Activated CD8-positive, alpha-beta memory T cell treated with anti-CD3 and anti-CD28 coated beads, Interleukin-2, amount 10 ng/mL, durations not matched to agents 7 days and 5 days (primary cell): ENCODE data around the gene TCP11. TPM values are rescaled to one million over a fixed set of nuclear protein-coding genes. Genes with fewer than 3 reads are reported as not detected.
"Not testable (repeated sequence)": the region's sequence is repeated elsewhere in the genome, so short reads cannot be mapped to it uniquely, and the experiment has no call there.

Experiments used
- ATAC-seq: fragments of 150-1000 bp; cut with Tn5 transposase; one replicate; pipeline ENCODE4 v1.10.0; 2021; ENCODE audit warnings: moderate library complexity
- CTCF ChIA-PET: fragments of 350-600 bp; sonication (Branson Sonifier 250); formaldehyde crosslinking; loops from one replicate; lab custom pipeline; 2021; ENCODE audit warnings: antibody characterized with exemption; lab: Charles Lee
- DNase-seq: peaks from one replicate; pipeline ENCODE4 v3.0.0-alpha.2; 2020
- H3K27ac Mint-ChIP-seq: one replicate; pipeline ENCODE4 v1.8.0; 2021; ENCODE audit warnings: mild to moderate bottlenecking, mixed read lengths
- H3K27me3 Mint-ChIP-seq: one replicate; pipeline ENCODE4 v1.8.0; 2021; ENCODE audit warnings: mixed read lengths
- H3K36me3 Mint-ChIP-seq: one replicate; pipeline ENCODE4 v1.8.0; 2021; ENCODE audit warnings: mild to moderate bottlenecking, mixed read lengths
- H3K4me1 Mint-ChIP-seq: one replicate; pipeline ENCODE4 v1.8.0; 2021; ENCODE audit warnings: mixed read lengths
- H3K4me3 Mint-ChIP-seq: one replicate; pipeline ENCODE4 v1.8.0; 2021; ENCODE audit warnings: mild to moderate bottlenecking, moderate library complexity, mixed read lengths
- H3K9me3 Mint-ChIP-seq: one replicate; pipeline ENCODE4 v1.8.0; 2022; ENCODE audit warnings: low read depth, mixed read lengths
- total RNA-seq, 2 experiments: library from RNA; stranded (reverse); gene quantifications; one replicate each; pipeline ENCODE4 v1.2.3, GENCODE V29; 2021

TCP11 gene
- total RNA-seq, 2 experiments from 2014 or later, result not detected

DNA sequence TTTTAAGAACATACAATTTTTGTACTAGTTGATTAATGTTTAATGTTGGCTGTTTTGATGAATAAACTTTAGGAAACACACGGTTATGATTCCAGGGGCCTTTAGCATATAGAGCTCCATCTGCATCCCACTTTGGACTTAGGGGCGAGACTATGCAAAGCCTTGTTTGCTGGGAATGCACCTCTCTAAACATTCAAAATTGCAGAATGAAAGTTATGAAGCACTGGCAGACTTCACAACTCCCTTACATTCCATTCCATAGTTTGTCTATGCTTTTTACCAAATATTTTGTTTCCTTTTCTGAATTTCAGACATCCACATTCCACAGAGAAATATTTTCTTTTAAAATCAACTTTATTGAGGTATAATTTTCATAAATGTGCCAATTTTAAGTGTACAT lies 10.3 kb upstream of the TCP11 start:
- DNase-seq, result no peak
- CTCF ChIA-PET, result interaction anchor here (1.0 to 8.5 kb wide), 3 partner anchors 12 to 164 kb away, joined by 4 to 158 read pairs (median 7); no protein-coding TSS in a partner anchor
- peaks cover 16% of the 10 kb centered on the region for H3K27me3 Mint-ChIP-seq
- no peak for ATAC-seq
- no peak overlapping the region for H3K27ac Mint-ChIP-seq
- H3K4me1 Mint-ChIP-seq, result peaks cover 38% of the 10 kb centered on the region
- H3K4me3 Mint-ChIP-seq, result no peak overlapping the region
- H3K9me3 Mint-ChIP-seq, result no peaks in the 10 kb centered on the region
- no peaks in the 10 kb centered on the region for H3K36me3 Mint-ChIP-seq

- CTCF ChIA-PET, result interaction anchor here (1.5 to 8.5 kb wide), 4 partner anchors 11 to 157 kb away, joined by 4 to 158 read pairs (median 8); no protein-coding TSS in a partner anchor
- ATAC-seq (no peak), DNase-seq (no peak)
- peaks cover 13% of the 10 kb centered on the region for H3K27me3 Mint-ChIP-seq
- no peak overlapping the region for H3K27ac Mint-ChIP-seq
- H3K9me3 Mint-ChIP-seq, result no peaks in the 10 kb centered on the region
- H3K36me3 Mint-ChIP-seq, result no peaks in the 10 kb centered on the region
- no peak overlapping the region for H3K4me3 Mint-ChIP-seq
- peaks cover 40% of the 10 kb centered on the region for H3K4me1 Mint-ChIP-seq
Observed at GRCh38 chr6:35149891-35150566, 8.9 kb upstream of the TCP11 start.

DNA sequence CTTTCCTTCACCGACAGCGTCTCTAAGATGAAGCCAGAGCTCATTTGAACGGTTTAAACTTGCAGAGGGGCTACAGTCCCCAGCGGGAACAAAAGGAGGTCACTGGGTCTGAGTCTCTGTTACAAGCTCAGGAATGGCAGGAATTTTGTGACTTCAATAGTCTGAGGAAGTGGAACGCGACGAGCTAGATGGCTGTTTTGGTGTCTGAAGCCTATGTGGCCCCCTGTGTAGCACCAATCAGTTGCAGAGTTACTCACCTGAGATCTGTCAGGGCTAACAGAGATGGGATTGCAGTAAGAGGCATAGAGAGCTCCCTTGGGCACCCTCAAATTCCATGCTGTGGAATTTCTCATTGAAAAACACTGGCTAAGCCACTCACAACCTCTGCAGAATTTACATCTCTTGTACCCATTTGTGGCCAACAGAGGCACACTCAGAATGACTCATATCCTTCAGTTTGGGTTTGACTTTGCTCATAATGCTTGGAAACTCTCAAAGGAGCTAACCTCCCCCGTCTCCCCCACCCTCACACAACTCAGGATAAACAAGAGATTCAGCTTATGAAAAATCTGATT lies 7.1 kb upstream of the TCP11 start:
- Mint-ChIP-seq H3K4me3 (no peak overlapping the region), H3K27ac (peak overlapping the region; percentile 62), H3K27me3 (peaks cover 11% of the 10 kb centered on the region), H3K9me3 (no peaks in the 10 kb centered on the region), H3K4me1 (peaks cover 37% of the 10 kb centered on the region), H3K36me3 (no peaks in the 10 kb centered on the region)
- ATAC-seq (peak; percentile 96), DNase-seq (peak; percentile 73)
- CTCF ChIA-PET, result interaction anchor here (0.7 to 8.5 kb wide), 17 partner anchors 8 to 175 kb away, joined by 3 to 158 read pairs (median 4); partner anchors contain the start of gene ZNF76

- Mint-ChIP-seq H3K9me3 (no peaks in the 10 kb centered on the region), H3K27me3 (peaks cover 12% of the 10 kb centered on the region), H3K36me3 (no peaks in the 10 kb centered on the region), H3K4me3 (no peak overlapping the region), H3K27ac (no peak overlapping the region), H3K4me1 (peaks cover 36% of the 10 kb centered on the region)
- ATAC-seq (no peak), DNase-seq (no peak)
- CTCF ChIA-PET, result interaction anchor here (0.8 to 8.5 kb wide), 16 partner anchors 11 to 160 kb away, joined by 3 to 158 read pairs (median 6); partner anchors contain the start of gene ZNF76
Observed at GRCh38 chr6:35147486-35147885, 6.3 kb upstream of the TCP11 start.

- Mint-ChIP-seq H3K9me3 (no peaks in the 10 kb centered on the region), H3K4me3 (no peak overlapping the region)
Observed at GRCh38 chr6:35147026-35147425, 5.9 kb upstream of the TCP11 start.

GRCh38 chr6:35146453-35146852 lies 5.3 kb upstream of the TCP11 start:
- ATAC-seq, result no peak
- no peaks in the 10 kb centered on the region for H3K36me3 Mint-ChIP-seq

More at GRCh38 chr6:35147026-35147425, 5.9 kb upstream of the TCP11 start:
- CTCF ChIA-PET, result interaction anchor here (0.8 to 8.5 kb wide), 14 partner anchors 11 to 160 kb away, joined by 3 to 158 read pairs (median 6); no protein-coding TSS in a partner anchor
- DNase-seq (no peak), ATAC-seq (no peak)
- H3K27ac Mint-ChIP-seq, result no peak overlapping the region
- peaks cover 39% of the 10 kb centered on the region for H3K4me1 Mint-ChIP-seq
- H3K27me3 Mint-ChIP-seq, result peaks cover 15% of the 10 kb centered on the region
- H3K36me3 Mint-ChIP-seq, result no peaks in the 10 kb centered on the region

DNA sequence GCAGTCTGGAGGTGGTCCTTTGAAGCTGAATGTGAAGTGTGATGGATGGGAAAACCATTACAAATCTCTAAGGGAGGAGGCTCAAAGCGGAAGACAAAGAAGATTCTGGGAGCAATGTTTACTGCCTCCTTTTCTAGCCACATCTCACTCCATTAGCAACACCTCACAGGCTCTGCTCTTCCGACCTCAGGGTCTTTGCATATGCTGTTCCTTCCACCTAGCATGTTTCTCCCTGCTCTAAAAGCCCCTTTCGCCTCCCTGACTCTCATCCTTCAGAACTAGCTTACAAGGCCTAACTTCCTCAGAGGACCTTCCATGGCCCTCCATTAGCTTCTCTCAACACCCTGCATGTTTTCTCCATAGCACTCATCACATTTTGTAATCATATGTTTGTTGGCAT lies 4.6 kb upstream of the TCP11 start:
- no peak for DNase-seq
- ATAC-seq, result no peak
- no peak overlapping the region for H3K27ac Mint-ChIP-seq
- H3K36me3 Mint-ChIP-seq, result no peaks in the 10 kb centered on the region
- peaks cover 46% of the 10 kb centered on the region for H3K4me1 Mint-ChIP-seq
- CTCF ChIA-PET, result interaction anchor here (1.1 to 8.5 kb wide), 11 partner anchors 11 to 113 kb away, joined by 3 to 158 read pairs (median 4); no protein-coding TSS in a partner anchor
- peaks cover 21% of the 10 kb centered on the region for H3K27me3 Mint-ChIP-seq
- no peak overlapping the region for H3K4me3 Mint-ChIP-seq
- H3K9me3 Mint-ChIP-seq, result no peaks in the 10 kb centered on the region

More at GRCh38 chr6:35146453-35146852, 5.3 kb upstream of the TCP11 start:
- peaks cover 18% of the 10 kb centered on the region for H3K27me3 Mint-ChIP-seq
- CTCF ChIA-PET, result interaction anchor here (0.8 to 8.5 kb wide), 16 partner anchors 10 to 159 kb away, joined by 3 to 158 read pairs (median 4); no protein-coding TSS in a partner anchor
- H3K27ac Mint-ChIP-seq, result no peak overlapping the region
- H3K4me3 Mint-ChIP-seq, result no peak overlapping the region
- H3K9me3 Mint-ChIP-seq, result no peaks in the 10 kb centered on the region
- H3K4me1 Mint-ChIP-seq, result peaks cover 42% of the 10 kb centered on the region
- DNase-seq, result peak; percentile 70

GRCh38 chr6:35142588-35143569 lies 1.7 kb upstream of the TCP11 start:
- no peaks in the 10 kb centered on the region for H3K9me3 Mint-ChIP-seq
- H3K4me3 Mint-ChIP-seq, result no peak overlapping the region
- H3K36me3 Mint-ChIP-seq, result no peaks in the 10 kb centered on the region
- H3K27ac Mint-ChIP-seq, result no peak overlapping the region
- CTCF ChIA-PET, result no interaction called here
- DNase-seq, result no peak
- no peak for ATAC-seq
- H3K27me3 Mint-ChIP-seq, result peaks cover 36% of the 10 kb centered on the region
- peaks cover 36% of the 10 kb centered on the region for H3K4me1 Mint-ChIP-seq

DNA sequence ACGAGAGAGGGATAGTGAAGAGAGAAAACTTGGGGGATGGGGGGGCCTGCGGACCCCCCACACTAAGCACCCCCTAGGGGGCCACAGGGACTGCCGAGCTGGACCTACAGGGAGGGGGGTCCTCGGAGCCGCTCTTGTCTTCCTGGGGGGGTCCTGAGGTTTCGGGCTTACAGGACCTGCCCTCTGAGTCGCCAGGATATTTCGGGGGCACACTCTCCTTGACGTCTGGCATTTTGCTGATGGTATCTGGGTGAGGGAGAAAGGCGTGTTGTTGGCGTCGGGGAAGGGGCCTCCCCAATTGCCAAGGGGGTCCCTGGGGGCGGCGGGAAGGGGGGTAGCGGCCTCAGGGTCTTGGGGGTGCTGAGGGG lies 516 bp downstream of the TCP11 start:
- ATAC-seq, result peak; percentile 23
- CTCF ChIA-PET, result interaction anchor here (0.6 to 5.2 kb wide), 21 partner anchors 8 to 890 kb away, joined by 3 to 46 read pairs (median 4); partner anchors contain the start of gene SNRPC
- Mint-ChIP-seq H3K36me3 (no peaks in the 10 kb centered on the region), H3K4me3 (peak overlapping the region; percentile 14), H3K9me3 (no peaks in the 10 kb centered on the region), H3K27me3 (peaks cover 37% of the 10 kb centered on the region), H3K27ac (no peak overlapping the region), H3K4me1 (peaks cover 20% of the 10 kb centered on the region)
- no peak for DNase-seq

DNA sequence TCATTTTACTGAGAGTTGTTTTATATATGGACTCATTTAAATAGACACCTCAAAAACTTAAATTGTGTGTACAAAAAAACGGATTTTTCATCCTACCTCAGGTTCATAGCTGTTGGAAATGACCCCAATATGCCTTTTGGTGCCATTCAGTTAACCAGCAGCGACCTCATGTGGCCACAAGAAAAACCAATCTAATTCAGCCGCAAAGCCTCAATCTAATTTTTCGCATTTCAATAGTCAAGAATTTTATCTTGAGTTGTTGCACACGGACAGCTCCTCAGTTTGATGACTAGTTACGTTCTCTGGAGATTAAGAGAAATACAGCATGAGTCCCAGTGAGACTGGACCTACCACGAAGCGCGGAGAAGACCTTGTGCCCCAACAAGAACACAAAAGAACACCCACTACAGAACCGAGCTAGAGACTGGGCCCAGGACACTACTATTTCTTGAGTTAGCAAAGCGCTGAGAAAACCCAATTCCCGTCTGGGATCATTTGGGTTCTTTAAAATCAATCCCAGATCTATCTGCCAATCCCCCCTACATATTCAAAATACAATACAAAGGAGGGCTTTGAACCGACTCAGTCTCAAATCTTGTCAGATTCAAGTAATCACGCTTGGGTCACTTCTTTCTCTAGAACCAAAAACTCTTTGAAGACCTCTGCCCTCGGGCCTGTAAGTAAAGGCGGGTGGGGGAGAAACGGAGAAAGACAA lies 1.1 kb downstream of the TCP11 start:
- CTCF ChIA-PET, result interaction anchor here (0.6 to 5.2 kb wide), 37 partner anchors 8 to 890 kb away, joined by 3 to 46 read pairs (median 4); partner anchors contain the start of gene SNRPC
- Mint-ChIP-seq H3K27ac (no peak overlapping the region), H3K36me3 (no peaks in the 10 kb centered on the region), H3K27me3 (peaks cover 37% of the 10 kb centered on the region), H3K4me3 (peak overlapping the region; percentile 14), H3K4me1 (peaks cover 20% of the 10 kb centered on the region), H3K9me3 (no peaks in the 10 kb centered on the region)
- DNase-seq (peak; percentile 67), ATAC-seq (peak; percentile 32)

GRCh38 chr6:35139470-35139869 lies 1.7 kb downstream of the TCP11 start:
- H3K36me3 Mint-ChIP-seq, result no peaks in the 10 kb centered on the region

DNA sequence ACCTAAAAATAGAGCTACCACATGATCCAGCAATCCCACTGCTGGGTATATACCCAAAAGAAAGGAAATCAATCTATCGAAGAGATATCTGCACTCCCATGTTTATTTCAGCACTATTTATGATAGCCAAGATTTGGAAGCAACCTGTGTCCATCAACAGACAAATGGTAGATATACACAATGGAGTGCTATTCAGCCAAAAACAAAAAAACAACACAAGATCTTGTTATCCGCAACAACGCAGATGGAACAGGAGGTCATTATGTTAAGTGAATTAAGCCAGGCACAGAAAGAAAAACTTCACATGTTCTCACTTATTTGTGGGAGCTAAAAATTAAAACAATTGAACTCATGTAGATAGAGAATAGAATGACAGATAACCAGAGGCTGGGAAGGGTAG lies 2.9 kb downstream of the TCP11 start:
- H3K27ac Mint-ChIP-seq, H3K36me3 Mint-ChIP-seq, DNase-seq, H3K4me3 Mint-ChIP-seq, H3K9me3 Mint-ChIP-seq, ATAC-seq: not testable (repeated sequence)
- Mint-ChIP-seq H3K27me3 (peaks cover 35% of the 10 kb centered on the region), H3K4me1 (peaks cover 23% of the 10 kb centered on the region)
- CTCF ChIA-PET, result interaction anchor here (0.8 to 5.2 kb wide), 5 partner anchors 16 to 678 kb away, joined by 3 to 46 read pairs (median 5); no protein-coding TSS in a partner anchor

More at GRCh38 chr6:35139470-35139869, 1.7 kb downstream of the TCP11 start:
- DNase-seq (no peak), ATAC-seq (no peak)
- Mint-ChIP-seq H3K4me3 (no peak overlapping the region), H3K27me3 (peaks cover 37% of the 10 kb centered on the region), H3K4me1 (peaks cover 23% of the 10 kb centered on the region), H3K9me3 (no peaks in the 10 kb centered on the region), H3K27ac (no peak overlapping the region)
- CTCF ChIA-PET, result interaction anchor here (0.8 to 5.2 kb wide), 34 partner anchors 9 to 889 kb away, joined by 3 to 46 read pairs (median 4); partner anchors contain the start of gene SNRPC
